ENCODE measurements around the gene ZNF580. TPM values are rescaled to one million over a fixed set of nuclear protein-coding genes. Genes with fewer than 3 reads are reported as not detected.

The ZNF580 gene
- total and polyA plus RNA-seq, 9 of the 15 experiments (the other 6 are each of a cell fraction or from before 2014, with no cell fraction given), result 2.3 to 47.4 (median 6.0) TPM

DNA sequence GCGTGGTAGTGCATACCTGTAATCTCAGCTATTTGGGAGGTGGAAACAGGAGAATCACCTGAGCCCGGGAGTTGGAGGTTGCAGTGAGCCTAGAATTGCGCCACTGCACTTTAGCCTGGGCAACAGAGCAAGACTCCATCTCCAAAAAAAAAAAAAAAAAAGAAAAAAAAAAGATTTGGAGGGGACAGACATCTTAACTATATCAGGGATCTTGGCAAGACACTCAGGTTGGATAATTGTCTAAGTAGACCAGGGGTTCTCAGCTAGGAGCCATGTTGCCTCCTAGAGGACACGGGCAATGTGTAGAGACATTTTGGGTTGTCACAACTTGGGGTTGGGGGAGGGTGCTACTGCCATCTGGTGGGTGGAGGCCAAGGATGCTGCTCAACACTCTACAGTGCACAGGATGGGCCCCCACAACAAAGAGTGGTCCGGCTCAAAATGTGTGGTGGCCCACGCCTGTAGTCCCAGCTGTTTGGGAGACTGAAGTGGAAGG is 1.9 kb upstream of the ZNF580 start (continued):
- peak; percentile 68 for TF ChIP-seq ZNF384 (IDR thresholded peaks at IDR 0.05; ENCODE audit: low read depth, low read length)

DNA sequence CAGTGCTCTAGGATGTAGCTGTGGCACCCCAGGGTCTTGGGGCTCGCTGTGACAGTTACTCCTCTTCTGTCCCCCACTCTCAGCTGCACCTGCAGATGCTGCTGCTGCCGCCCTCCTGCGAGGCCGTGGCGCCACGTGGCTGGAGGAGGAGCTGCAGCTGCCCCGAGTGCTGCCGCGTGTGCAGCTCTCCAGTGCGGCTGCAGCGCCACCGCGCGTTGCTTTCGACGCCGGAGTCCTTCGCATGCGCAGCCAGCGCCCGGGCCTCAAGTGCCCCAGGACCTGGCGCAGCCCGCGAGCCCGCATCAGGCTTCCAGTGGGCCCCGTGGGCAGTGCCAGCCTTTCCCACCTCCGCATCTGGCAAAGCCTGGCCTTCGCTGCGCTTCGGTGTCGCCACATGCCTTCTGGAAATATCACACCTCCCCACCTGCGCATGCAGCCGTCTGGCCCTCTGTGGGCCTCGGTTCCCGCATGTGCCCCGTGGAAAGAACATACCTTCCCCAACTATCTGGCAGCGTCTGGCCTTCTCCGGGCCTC is 692 bp upstream of the ZNF580 start:
- H3K36me3 ChIP-seq (ENCODE audit: control insufficient read depth, insufficient read depth, low read length), result peaks cover 24% of the 10 kb centered on the region; the same call in 2 of the 3 replicates
- POLR2A ChIA-PET, result interaction anchor here (0.7 to 1.0 kb wide), 3 partner anchors 14 to 45 kb away, joined by 3 to 5 read pairs (median 4); no protein-coding TSS in a partner anchor
- TF ChIP-seq ZNF76 (CRISPR knock-in tag; IDR thresholded peaks at IDR 0.05; ENCODE audit: borderline replicate concordance), result peak; percentile 91; the same call in 1 of the 2 replicates
- TF ChIP-seq, protein P1, sequence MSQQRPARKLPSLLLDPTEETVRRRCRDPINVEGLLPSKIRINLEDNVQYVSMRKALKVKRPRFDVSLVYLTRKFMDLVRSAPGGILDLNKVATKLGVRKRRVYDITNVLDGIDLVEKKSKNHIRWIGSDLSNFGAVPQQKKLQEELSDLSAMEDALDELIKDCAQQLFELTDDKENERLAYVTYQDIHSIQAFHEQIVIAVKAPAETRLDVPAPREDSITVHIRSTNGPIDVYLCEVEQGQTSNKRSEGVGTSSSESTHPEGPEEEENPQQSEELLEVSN (IDR thresholded peaks at IDR 0.05; ENCODE audit: borderline replicate concordance in 1 of 2, extremely low read depth in 1 of 2, insufficient read depth in 1 of 2, insufficient read length in 1 of 2, low read depth in 1 of 2, low read length in 1 of 2, poor library complexity in 1 of 2, severe bottlenecking in 1 of 2), result peak; percentile 100
- no peak for TF ChIP-seq ZNF41 (CRISPR knock-in tag; conservative IDR thresholded peaks at IDR 0.05)
- no peak for TF ChIP-seq NELFE (IDR thresholded peaks at IDR 0.05; ENCODE audit: insufficient read depth, insufficient read length)
- TF ChIP-seq SRSF7 (optimal IDR thresholded peaks at IDR 0.05; ENCODE audit: low read depth, low read length), result no peak
- 0 out of 2 replicates have a peak, but pooled peaks have one; percentile 21 for TF ChIP-seq HCFC1 (IDR thresholded peaks at IDR 0.05; ENCODE audit: low read depth, low read length)
- TF ChIP-seq, protein P2, sequence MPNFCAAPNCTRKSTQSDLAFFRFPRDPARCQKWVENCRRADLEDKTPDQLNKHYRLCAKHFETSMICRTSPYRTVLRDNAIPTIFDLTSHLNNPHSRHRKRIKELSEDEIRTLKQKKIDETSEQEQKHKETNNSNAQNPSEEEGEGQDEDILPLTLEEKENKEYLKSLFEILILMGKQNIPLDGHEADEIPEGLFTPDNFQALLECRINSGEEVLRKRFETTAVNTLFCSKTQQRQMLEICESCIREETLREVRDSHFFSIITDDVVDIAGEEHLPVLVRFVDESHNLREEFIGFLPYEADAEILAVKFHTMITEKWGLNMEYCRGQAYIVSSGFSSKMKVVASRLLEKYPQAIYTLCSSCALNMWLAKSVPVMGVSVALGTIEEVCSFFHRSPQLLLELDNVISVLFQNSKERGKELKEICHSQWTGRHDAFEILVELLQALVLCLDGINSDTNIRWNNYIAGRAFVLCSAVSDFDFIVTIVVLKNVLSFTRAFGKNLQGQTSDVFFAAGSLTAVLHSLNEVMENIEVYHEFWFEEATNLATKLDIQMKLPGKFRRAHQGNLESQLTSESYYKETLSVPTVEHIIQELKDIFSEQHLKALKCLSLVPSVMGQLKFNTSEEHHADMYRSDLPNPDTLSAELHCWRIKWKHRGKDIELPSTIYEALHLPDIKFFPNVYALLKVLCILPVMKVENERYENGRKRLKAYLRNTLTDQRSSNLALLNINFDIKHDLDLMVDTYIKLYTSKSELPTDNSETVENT (CRISPR knock-in tag; IDR thresholded peaks at IDR 0.05), result no peak
- no peak for TF ChIP-seq POU5F1 (IDR thresholded peaks at IDR 0.05; ENCODE audit: borderline replicate concordance, low read depth, low read length, partially characterized antibody)
- TF ChIP-seq TAL1 (IDR thresholded peaks at IDR 0.05), result no peak
- TF ChIP-seq PHTF2 (CRISPR knock-in tag; IDR thresholded peaks at IDR 0.05), result no peak
- TF ChIP-seq, protein P3, sequence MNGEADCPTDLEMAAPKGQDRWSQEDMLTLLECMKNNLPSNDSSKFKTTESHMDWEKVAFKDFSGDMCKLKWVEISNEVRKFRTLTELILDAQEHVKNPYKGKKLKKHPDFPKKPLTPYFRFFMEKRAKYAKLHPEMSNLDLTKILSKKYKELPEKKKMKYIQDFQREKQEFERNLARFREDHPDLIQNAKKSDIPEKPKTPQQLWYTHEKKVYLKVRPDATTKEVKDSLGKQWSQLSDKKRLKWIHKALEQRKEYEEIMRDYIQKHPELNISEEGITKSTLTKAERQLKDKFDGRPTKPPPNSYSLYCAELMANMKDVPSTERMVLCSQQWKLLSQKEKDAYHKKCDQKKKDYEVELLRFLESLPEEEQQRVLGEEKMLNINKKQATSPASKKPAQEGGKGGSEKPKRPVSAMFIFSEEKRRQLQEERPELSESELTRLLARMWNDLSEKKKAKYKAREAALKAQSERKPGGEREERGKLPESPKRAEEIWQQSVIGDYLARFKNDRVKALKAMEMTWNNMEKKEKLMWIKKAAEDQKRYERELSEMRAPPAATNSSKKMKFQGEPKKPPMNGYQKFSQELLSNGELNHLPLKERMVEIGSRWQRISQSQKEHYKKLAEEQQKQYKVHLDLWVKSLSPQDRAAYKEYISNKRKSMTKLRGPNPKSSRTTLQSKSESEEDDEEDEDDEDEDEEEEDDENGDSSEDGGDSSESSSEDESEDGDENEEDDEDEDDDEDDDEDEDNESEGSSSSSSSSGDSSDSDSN (IDR thresholded peaks at IDR 0.05; ENCODE audit: borderline replicate concordance in 1 of 2, low read depth in 2 of 2, low read length in 2 of 2), result no peak
- no peak for TF ChIP-seq CBX5 (IDR thresholded peaks at IDR 0.05; ENCODE audit: borderline replicate concordance, low read depth)

More for the DNA sequence above, 692 bp upstream of the ZNF580 start:
- CTCF ChIA-PET (ENCODE audit: low intra/inter-chr PET ratio), result interaction anchor here (1.1 kb wide), 1 partner anchor 14 kb away, joined by 5 read pairs; no protein-coding TSS in a partner anchor
- BruUV-seq (replicated peaks), result TSS peak; percentile 86
- H3K4me2 ChIP-seq (ENCODE audit: insufficient read depth, low read length), result peak overlapping the region; percentile 69
- H3K79me2 ChIP-seq (ENCODE audit: control insufficient read depth, insufficient read depth, low read length), result peaks cover 85% of the 10 kb centered on the region
- peaks cover 42 to 69% of the 10 kb centered on the region in 2 experiments for H3K4me1 ChIP-seq (replicated peaks in 1 of 2; ENCODE audit: control insufficient read depth in 2 of 2, insufficient read depth in 2 of 2, low read length in 2 of 2)
- intact Hi-C loops (cut with micrococcal nuclease) (no loop called here), in situ Hi-C loops (cut with MboI) (loop anchor here (25.0 kb wide), 2 partner anchors 503 to 672 kb away; partner anchors contain the start of genes TNNT1 and ZSCAN5A)
- DNase-seq (ENCODE audit: extremely low read depth in 1 of 4, low spot score in 3 of 4) (peak; percentile 62 to 81 (median 67)), ATAC-seq (peak; percentile 20), FAIRE-seq (peak; percentile 54)
- H3K9ac ChIP-seq (ENCODE audit: insufficient read depth in 1 of 2, low read depth in 2 of 2, low read length in 2 of 2), result peak overlapping the region; percentile 62 to 89
- H2AFZ ChIP-seq (ENCODE audit: low read depth, low read length), result peak overlapping the region; percentile 58
- H3K27ac ChIP-seq (ENCODE audit: extremely low read depth, low read depth, low read length), result peak overlapping the region; percentile 74
- H4K20me1 ChIP-seq (replicated peaks; ENCODE audit: control insufficient read depth, insufficient read depth, low read length), result no peaks in the 10 kb centered on the region
- H3K27me3 ChIP-seq (ENCODE audit: control insufficient read depth in 2 of 2, insufficient read depth in 2 of 2, low read length in 2 of 2), result no peaks in the 10 kb centered on the region
- no peaks in the 10 kb centered on the region for H3K9me1 ChIP-seq (ENCODE audit: control insufficient read depth, insufficient read depth, low read length)
- WGBS (ENCODE audit: insufficient coverage, low coverage, missing lambda C conversion rate), result 32% methylated on average over 32 of the region's 38 CpGs
- H3K9me3 ChIP-seq (replicated peaks; ENCODE audit: control insufficient read depth, insufficient read depth, low read depth, low read length), result no peaks in the 10 kb centered on the region
- H3K4me3 ChIP-seq, result peak overlapping the region; percentile 94
